DMS 273 (cell line): ENCODE data around the gene MSH2.
A peak's percentile ranks its signal among the peaks of the same experiment; 100 is the strongest.
"Not testable (repeated sequence)": the region's sequence is repeated elsewhere in the genome, so short reads cannot be mapped to it uniquely, and the experiment has no call there.

Experiments
- DNase-seq: peaks from one replicate; lab custom pipeline; 2025; ENCODE audit not compliant: unreplicated experiment; lab: John Stamatoyannopoulos, UW

The MSH2 gene

DNA sequence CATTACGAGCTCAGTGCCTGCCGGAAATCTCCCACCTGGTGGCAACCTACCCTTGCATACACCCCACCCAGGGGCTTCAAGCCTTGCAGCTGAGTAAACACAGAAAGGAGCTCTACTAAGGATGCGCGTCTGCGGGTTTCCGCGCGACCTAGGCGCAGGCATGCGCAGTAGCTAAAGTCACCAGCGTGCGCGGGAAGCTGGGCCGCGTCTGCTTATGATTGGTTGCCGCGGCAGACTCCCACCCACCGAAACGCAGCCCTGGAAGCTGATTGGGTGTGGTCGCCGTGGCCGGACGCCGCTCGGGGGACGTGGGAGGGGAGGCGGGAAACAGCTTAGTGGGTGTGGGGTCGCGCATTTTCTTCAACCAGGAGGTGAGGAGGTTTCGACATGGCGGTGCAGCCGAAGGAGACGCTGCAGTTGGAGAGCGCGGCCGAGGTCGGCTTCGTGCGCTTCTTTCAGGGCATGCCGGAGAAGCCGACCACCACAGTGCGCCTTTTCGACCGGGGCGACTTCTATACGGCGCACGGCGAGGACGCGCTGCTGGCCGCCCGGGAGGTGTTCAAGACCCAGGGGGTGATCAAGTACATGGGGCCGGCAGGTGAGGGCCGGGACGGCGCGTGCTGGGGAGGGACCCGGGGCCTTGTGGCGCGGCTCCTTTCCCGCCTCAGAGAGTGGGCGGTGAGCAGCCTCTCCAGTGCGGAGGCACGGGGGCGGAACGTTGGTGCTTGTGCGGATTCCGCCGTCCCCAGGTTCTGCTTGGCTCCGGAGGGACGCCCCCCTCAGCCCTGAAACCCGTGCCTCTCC is at the start of gene MSH2:
Gene MSH2, plus strand, starts transcription at position 352 of the 804 bp plus-strand sequence. Its CDS starts 36 bp downstream, at position 388.
- DNase-seq, result peak; percentile 98

DNA sequence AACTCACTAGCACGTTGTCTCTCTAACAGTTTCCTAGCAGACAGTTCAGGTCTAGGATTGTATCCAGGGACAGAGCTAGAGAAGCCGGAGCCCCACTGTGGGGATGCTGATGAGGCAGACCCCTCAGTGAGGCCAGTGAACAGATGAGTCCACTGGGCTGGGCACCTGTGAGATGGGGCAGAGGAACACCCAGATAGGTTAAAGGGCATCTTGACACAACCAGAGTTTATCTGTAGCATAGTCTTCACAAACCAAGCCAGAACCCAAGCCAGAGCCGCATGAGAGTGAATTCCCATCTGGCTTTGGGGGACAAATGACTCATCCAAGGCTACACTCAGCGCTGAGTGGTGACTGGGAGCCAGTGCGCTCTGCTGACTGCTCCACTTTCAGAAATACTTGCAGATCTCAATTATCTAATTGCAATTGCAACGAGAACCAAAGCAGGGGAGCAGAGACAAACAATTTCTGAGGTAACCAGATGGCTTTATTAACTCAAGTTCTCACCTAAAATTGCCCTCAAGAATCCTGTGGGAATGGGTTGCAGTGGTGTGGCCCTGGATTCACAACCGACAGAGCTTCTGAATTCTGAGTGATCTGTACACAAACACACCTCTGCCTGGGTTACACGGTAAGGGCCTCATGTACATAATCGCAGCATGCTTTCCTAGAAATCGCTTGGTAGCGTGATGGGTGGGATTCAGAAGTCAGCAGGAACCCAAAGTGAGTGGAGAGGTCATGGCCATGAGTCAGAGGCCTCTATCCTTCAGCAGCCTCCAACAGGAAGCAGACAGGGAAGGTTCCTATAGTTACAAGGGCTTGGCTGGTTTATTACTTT is 48.7 kb upstream of the MSH2 start:
- DNase-seq, result no peak

DNA sequence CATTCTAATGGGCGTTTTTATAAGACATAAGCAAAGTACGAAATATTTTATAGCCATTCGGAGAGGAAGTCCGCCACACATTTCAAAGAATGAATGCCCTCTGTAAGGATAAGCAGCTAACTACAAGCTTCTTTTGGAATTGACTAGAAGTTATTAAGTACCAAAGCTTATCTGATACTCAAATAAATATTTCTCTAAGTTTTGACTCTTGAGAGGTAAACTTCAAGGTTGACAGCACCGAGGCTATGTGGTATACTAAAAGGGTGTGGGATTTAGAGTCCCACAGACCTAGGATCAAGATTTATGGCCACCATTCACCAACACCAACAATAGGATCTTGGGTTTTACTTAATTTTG is 48.1 kb upstream of the MSH2 start:
- no peak for DNase-seq

DNA sequence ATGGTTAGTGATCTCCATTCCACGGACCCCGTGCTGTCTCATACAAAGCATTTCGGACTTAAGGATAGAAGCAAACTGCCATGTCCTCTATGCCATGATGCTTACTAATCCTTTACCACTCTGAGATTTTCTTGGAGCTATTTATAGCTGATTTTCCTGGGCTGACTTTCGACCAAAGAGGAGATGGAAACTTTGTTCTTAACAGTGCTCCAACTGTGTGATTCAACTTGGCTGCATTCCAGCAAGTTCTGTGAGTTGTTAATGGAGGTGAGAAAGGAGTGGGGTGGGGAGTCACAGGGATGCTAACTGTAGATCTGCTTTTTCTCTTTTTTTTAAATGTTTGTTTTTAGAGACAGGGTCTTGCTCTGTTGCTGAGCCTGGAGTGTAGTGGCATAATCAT is 45.5 kb upstream of the MSH2 start:
- peak; percentile 33 for DNase-seq

DNA sequence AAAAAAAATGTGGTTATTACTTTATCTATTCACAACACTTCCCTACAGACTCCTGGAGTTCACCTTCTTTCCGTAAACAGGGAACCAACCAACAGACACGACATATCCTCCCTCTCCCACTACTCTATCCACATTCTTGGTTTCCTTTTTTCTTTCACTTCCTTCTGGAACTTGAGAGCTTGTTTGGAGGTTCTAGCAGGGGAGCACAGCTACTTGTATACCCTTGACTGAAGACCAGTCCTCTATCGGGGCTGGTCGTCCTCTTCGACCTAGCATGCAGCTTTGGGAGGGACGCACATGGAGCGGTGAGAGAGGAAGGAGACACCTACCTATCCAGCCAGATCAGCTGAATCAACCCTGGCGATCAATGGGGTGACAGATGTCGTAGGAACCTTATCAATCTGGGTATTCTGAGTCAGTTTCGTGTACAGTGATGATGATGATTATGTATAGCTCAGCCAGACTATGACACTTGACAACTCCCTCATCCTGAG is 43.5 kb upstream of the MSH2 start:
- no peak for DNase-seq

DNA sequence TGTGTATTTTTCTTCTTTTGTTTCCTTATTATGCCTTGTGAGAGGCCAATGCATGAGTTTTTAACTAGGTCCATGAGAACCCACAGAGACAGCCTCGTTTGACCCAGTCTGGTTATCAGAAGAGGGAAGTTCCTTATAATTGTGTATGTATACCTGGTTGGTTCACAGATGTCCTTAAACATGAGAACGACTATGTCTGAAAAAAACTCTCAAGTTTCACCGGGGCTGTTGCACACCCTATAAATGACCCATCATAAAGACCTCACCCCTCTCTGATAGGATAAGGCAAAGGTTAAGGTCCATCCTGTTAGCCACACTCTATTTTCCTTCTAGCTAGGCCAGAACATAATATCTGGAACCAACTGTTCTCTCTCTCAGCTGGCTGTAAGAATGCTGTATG is 42.7 kb upstream of the MSH2 start:
- no peak for DNase-seq

DNA sequence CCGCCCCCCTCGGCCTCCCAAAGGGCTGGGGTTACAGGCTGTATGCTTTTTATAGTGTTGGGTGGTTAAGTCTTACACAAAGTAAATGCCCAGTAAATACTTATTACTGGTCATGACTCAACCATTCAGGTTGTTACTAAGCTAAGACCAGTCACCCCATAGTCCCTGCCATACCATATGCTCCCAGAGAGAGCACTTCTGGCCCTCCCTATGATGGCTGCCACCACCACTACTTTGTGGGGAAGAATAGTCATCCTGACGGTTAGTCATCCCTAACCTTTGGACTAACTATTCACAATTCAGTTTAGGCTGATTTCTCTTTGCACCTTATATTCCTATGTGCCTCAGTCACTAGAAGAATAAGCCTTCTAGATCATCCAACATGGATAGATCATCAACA is 42.0 kb upstream of the MSH2 start:
- no peak for DNase-seq

DNA sequence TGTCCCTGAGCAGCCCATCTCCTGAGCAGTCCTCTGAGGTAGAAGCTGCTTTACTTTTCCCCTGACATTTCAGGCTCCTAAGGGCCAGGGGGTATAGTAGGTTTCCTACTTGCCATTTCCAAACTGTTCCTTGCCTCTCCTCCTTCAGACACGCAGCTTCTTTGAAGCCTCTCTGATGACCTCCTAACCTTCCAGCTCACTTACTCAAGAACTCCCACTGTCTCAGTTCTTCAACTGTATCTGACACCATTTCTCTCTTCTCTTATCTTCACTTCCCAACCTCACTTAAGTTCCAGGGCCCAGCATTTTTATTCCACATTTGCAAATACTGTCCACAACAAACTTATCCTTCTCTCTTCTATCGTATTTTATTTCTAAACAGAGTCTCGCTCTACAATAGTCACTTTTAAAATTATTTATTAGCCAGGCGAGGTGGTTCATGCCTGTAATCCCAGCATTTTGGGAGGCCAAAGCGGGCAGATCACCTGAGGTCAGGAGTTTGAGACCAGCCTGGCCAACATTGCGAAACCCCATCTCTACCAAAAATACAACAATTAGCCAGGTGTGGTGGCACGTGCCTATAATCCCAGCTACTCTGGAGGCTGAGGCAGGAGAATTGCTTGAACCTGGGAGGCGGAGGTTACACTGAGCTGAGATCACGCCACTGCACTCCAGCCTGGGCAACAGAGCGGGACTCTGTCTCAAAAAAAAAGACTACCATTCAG is 41.3 kb upstream of the MSH2 start:
- DNase-seq, result not testable (repeated sequence)

DNA sequence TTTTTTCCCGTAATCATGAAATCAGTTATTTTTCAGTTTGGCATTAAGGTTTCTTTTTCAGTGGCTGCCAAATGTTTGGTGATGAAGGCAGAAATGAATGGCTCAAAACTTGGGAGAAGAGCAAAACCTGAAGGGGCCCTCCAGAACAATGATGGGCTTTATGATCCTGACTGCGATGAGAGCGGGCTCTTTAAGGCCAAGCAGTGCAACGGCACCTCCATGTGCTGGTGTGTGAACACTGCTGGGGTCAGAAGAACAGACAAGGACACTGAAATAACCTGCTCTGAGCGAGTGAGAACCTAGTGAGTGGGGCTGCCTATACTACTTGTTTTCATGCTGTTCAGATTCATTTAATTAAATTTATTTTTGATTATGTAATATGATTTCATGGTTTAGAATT is 29.2 kb upstream of the MSH2 start:
- peak; percentile 30 for DNase-seq

DNA sequence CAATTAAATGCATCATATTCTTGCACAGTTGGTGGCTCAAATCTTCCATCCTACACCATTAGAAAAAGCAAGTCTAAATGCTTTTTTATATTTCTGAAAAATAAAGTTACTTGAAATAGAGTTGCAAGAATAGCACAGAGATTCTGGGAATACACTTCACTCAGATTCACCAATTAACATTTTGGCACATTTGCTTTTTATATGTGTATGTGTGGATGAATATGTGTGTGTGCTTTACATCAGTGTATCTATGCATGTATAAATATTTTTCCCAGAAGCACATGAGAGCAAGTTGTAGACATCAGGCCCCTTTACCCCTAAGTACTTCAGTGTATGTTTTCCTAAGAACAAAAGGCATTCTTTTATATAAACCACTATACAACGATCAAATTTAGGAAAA is 27.6 kb upstream of the MSH2 start:
- DNase-seq, result no peak

DNA sequence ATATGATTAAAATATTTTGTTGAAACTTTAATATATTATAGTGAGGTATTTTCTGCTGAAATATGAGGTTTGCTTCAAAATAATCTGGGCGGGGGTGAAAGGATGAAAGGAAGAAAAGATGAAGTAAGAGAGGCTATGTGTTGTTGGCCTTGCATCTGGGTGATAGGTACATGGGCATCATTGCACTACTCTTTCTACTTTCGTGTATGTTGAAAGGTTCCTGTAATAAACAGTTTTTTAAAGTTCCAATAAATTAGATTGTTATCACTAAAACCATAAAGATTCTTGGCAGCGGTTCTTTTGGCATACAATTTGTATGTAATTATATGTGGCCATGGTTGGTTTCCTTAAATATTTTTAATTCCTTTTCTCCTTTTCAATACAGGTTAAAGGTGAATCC is 23.6 kb upstream of the MSH2 start:
- no peak for DNase-seq

DNA sequence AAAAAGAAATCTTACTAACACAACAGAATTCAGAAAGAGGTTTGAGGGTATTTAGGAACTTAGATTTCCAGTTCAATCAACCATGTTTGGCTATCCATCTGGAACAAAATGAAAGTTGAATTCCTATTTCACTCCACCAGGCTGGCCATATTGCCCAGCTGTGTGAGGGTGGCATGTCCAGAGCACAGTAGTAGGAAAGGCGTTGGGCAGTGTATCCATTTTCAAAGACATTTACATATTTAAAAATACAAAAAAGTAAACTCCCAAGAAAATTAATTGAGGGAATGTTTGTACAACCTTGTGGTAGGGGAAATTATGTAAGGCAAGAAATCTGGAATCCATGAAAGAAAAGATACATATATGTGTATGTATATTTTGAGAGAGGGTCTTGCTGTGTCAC is 21.5 kb upstream of the MSH2 start:
- no peak for DNase-seq

DNA sequence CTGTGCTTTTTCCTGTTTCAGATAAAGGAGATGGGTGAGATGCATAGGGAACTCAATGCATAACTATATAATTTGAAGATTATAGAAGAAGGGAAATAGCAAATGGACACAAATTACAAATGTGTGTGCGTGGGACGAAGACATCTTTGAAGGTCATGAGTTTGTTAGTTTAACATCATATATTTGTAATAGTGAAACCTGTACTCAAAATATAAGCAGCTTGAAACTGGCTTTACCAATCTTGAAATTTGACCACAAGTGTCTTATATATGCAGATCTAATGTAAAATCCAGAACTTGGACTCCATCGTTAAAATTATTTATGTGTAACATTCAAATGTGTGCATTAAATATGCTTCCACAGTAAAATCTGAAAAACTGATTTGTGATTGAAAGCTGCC is 16.4 kb upstream of the MSH2 start:
- DNase-seq, result no peak

DNA sequence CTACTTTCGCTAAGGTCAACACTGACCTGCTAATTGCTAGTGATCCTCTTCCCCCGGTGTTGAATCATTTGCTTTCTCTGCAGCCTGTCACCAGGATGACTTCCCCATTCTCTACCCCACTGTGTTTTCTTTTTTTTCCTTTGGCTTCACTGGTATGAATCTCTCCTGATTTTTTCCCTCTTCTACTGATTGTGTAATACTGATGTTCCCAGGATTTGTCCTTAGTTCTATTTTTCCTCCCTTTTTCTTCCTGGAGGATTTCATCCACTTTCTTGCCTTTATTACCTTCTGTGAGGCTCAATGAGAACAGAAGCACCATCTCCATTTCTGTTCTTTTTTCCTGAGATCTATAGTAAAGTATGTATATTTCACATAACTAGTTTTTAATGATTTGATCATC is 14.1 kb upstream of the MSH2 start:
- no peak for DNase-seq

DNA sequence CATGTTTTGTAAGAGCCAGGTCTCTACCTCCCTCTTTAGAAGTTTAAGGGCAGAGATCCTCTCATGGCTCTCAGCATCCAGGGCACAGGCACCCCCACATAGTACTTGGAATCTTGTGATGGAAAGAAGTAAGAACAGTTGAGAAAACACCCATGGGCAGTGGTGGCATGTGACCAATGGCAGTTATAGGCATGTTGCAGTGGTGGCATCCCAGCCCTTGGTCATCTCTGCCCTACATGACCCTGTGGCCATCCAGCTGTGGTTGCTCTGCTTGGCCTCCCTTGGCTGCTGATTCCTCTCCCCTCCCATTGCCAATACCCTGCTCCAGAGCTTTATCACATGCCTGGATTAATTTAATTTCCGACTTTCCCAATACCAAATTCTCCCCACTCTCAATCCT is 13.3 kb upstream of the MSH2 start:
- no peak for DNase-seq

DNA sequence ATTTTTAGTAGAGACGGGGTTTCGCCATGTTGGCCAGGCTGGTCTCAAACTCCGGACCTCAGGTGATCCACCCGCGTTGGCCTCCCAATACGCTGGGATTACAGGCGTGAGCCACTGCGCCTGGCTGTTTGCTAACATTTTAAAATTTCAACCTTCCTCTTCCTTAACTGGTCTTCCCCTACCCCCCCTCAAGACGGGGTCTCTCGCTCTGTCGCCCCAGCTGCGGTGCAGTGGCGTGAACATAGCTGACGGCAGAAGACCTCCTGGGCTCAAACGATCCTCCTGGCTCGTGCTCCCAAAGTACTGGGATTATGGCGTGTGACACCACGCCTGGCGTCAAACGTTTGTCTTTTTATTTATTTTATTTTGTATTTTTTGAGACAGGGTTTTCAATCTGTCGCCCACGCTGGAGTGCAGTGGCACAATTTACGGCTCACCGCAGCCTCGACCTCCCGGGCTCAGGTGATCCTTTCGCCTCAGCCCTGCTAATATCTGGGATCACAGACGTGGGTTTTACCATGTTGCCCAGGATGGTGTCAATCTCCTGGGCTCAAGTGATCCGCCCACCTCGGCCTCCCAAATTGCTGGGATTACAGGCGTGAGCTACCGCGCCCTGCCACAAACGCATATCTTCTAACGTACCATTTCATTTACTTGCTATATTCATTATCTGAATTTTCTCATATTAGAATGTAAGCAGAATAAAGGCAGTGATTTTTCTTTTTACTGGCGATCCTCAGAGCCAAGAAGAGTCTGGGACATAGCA is 984 bp upstream of the MSH2 start:
- no peak for DNase-seq

DNA sequence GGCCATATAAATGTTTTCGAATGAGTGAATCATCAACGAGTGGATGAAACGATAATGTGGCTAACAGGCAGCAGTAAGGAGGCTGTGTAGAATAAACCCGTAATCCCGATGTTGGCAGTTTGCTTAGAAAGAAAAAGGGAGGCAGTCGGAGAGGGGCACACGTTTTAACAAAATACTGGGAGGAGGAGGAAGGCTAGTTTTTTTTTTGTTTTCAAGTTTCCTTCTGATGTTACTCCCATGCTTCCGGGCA is 476 bp upstream of the MSH2 start:
- DNase-seq, result no peak

DNA sequence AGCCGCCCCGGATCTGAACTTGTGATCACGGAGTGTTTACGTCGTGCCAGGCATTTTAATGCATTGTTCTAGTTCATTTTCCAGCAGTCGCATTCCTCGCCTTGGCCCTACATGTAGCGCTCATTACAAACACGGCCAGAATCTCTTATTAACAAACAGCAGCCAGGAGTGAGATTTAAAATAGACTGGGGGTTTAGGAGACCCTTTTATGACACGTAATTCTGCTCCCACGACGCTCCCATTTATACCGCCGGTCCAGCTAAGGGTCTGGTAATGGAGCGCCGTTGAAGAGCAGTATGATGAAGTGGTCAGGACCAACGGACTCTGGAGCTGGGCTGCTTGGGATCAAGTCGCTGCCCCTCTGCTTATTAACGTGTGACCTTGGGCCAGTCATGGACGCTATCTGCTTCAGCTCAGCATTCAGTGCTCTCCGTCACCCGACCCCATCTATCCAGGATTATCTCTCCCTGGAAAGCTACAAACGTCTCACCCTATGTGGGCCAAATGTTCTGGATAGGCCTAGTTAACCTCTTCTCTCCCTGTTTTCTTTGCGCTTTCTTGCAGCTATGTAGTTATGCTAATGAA is 745 bp downstream of the MSH2 start:
- DNase-seq, result peak; percentile 50

DNA sequence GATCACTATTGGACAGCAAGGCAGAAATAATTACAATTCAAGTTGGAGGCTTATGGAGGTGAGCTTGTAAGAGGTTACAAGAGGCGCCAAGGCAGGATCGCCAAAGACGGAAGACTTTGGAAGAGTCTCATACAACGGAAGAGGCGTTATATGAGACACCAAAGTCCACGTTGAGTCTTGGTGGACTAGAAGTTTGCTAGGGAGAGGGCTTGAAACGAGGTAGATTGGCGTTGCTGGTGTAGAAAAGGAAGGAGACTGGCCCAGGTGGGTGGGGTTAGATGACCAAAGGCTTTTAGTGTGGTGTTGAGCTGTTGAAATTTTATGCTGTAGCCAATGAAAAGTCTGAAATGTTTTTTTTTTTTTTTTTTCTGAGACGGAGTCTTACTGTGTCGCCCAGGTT is 1.4 kb downstream of the MSH2 start:
- peak; percentile 17 for DNase-seq

DNA sequence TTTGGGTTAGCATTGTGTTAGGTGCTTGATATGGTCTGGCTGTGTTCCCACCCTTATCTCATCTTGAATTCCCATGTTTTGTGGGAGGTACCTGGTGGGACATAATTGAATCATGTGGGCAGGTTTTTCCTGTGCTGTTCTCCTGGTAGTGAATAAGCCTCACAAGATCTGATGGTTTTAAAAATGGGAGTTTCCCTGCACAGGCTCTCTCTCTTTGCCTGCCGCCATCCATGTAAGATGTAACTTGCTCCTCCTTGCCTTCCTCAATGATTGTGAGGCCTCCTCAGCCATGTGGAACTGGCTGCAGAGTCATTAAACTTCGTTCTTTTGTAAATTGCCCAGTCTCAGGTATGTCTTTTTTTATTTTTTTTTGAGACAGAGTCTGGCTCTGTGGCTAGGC is 2.8 kb downstream of the MSH2 start:
- no peak for DNase-seq
